RPMI7951 (cell line): ENCODE results near the gene ADAM12. TPM values are rescaled to one million over a fixed set of nuclear protein-coding genes. Genes with fewer than 3 reads are reported as not detected.
"Not testable (repeated sequence)": the region's sequence is repeated elsewhere in the genome, so short reads cannot be mapped to it uniquely, and the experiment has no call there.

Experiments used
- DNase-seq: peaks from one replicate; pipeline ENCODE4 v3.0.0-alpha.2; 2012; ENCODE audit warnings: low read depth
- total RNA-seq: library from RNA; depleted of rRNA; stranded (reverse); fragments of >200 nt; shearing (Covaris generic); gene quantifications from 2 replicates; pipeline ENCODE4 v1.2.3, GENCODE V29; 2014

Gene ADAM12
- total RNA-seq, 1 experiment from 2014 or later: 34.8 TPM

DNA sequence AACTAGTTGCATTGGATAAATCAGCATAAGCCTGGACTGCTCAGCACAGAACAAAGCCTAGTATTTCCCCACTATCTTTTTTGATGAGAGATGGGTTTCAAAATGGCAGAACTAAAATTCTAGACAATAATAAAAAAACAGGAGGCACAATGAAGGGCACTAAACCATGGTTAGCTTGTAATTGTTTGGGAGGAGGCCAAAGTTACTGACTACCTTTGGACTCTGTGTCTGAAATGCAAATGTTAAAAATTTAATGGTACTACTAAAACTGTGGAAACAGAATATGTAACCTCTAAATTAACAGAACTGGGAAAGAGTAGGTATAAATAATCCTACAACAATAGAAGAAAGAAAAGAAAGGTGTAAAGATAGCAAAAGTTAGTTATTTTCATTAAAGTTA, 13.0 kb downstream of the ADAM12 start:
- no peak for DNase-seq

DNA sequence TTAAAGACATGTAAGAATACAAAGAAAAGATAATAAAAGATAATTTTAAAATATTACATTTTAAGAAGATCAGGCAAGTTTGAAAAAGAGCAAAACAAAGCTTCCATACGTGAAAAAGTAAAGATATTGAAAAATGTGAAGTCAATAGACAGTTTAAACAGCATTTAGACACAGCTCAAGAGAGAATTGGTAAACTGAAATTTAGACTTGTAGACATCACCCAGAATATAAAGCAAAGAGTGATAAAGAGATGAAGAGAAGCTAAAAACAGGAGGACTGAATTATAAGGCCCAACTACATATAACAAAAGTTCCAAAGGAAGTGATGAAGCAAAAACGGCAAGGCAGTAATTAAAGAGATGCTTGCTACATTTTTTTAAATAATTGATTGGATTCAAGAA, 13.8 kb downstream of the ADAM12 start:
- DNase-seq: no peak

DNA sequence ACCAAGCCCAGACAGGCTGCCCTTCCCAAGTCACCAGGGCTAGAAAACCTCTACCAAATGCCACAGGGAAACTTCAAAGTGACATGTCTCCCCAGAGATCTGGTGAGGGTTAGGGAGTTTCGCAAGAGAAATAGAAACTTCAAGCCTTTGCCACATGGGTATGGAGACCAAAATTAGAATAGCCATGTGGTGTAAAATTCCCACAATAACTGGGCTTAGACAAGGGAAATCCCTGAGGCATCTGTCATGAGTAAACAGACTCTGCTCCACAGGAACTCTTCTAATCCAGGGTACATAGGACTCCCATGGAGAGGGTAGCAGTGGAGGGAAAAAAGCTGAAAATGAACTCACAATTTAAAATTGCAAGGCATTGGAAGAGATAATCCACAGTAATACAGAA, 14.3 kb downstream of the ADAM12 start:
- DNase-seq: peak; percentile 92

DNA sequence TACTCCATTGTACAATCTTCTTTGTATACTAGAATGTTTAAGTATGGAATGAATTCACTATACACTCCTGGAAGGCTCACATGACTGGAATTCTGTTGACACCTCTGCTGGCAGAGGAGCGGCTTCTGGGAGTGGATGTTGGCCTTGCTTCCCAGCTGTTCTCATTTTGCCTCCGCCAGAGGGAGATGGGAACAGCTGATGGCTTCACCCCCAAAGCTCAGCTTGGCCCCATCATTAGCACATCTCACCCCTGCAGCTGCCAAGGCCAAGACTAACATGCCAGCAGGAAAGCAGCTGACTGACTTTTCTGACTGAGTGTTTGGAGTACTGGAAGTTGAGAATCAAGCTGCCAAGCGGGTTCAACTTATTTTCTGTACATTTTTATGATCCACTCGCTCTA, 15.1 kb downstream of the ADAM12 start:
- no peak for DNase-seq

DNA sequence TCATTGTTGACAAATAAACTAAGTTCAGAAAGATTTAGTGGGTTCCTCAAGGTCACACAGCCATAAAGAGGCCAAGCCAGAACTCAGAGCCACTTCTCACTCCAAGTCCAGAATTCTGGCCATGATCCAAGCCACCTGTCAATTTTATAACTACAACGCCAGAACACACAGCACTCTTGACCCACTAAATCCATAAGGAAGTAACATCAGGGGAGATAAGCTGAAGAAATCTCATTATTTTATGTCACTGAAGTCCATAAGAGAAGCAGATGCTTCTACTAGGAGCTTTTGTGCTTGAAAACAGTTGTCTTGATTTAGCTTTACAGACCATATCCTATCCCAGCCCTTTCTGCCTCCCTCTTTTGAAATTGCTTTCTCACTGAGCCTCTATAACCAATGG, 15.9 kb downstream of the ADAM12 start:
- DNase-seq: no peak

DNA sequence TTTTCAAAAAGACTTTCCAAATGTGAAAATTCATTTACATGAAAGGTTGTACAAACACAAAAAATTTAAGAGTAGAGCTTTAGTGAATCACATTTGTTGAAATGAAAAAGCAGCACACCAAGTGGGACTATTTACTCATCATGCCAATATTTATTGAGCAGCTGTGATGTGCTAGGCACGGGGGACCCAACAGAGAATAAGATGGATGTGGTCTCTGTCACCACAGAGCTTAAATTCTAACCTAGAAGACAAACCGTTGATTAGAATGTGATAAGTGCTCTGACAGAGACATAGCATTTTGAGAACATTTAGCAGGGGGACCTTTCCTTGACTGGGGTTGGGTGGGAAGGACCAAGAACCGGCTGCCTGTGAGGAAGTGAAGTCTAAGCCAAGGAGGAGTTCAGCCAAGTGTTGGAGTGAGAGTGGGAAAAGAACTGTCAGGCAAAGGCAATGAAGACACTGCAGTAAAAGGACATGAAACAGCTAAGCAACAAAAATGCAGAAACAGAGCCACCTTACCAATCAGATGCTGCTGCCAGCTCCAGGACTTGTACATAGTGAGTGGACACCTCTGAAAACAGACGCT, 19.1 kb downstream of the ADAM12 start:
- no peak for DNase-seq

DNA sequence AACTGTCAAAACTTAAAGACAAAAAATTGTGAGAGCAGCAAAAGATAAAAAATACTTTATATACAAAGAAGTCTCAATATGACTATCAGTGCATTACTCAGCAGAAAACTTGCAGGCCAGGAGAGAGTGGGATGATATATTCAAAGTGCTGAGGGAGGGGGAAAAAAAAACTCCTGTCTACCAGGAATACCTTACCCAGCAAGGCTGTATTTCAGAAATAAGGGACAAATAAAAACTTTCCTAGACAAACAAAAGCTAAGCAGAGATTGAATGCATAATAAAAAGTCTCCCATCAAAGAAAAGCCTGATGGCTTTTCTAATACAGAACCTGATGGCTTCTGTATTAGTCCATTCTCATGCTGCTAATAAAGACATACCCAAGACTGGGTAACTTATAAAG, 31.1 kb downstream of the ADAM12 start:
- no peak for DNase-seq

DNA sequence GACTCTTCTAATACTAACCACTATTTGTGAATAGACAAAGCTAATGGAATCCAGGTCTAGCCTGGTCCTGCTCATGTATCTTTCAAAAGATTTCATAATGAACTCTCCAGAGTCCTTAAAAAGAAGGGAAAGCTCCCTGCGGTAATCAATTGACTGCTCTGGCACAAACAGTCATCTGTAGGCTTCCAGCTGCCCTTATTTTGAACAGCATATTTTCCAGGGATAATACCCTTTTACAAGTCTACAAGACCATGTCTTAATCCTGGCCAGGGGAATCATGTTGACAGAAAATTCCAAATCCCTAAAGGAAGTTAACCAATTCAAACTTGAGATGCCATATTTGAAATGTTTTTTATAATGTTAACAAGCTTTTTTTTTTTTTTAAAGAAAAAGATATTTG, 34.6 kb downstream of the ADAM12 start:
- no peak for DNase-seq

DNA sequence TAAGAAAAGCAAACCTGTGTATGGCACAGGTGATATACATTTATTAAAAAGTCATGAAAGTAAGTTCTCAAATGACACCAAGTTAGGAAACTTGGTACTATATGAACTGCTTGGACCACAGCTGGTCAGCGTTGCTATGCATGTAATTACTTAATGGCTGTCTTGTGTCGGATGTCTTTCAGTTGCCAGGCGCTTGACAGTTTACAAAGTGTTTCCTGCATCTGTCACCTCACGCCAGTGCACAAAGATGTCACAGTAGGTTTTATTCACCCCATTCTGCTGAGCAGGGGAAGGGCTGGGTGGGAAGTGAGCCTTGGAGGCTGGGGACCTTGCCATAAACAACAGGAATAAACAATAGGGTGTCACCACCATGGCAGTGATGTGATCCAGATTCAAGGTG, 35.8 kb downstream of the ADAM12 start:
- no peak for DNase-seq

DNA sequence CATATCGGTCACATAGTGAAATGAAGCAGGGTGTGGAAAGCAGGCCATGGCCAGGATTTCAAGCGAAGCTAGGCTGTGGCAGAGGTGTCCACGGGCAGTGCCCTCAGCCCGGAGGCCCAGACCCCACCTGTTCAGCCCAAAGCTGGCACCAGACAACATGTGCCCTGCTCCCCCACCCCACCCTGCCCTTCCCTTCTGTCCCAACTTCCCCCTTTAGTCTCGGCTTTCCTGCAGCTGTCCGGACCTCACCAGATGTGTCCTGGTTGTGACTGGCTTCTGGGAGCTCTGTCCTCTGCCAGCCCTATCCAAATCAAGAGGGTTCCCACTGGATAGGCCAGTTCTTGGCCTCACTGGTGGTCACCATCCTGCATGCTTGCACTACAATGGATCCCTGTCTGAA, 37.3 kb downstream of the ADAM12 start:
- DNase-seq: no peak

DNA sequence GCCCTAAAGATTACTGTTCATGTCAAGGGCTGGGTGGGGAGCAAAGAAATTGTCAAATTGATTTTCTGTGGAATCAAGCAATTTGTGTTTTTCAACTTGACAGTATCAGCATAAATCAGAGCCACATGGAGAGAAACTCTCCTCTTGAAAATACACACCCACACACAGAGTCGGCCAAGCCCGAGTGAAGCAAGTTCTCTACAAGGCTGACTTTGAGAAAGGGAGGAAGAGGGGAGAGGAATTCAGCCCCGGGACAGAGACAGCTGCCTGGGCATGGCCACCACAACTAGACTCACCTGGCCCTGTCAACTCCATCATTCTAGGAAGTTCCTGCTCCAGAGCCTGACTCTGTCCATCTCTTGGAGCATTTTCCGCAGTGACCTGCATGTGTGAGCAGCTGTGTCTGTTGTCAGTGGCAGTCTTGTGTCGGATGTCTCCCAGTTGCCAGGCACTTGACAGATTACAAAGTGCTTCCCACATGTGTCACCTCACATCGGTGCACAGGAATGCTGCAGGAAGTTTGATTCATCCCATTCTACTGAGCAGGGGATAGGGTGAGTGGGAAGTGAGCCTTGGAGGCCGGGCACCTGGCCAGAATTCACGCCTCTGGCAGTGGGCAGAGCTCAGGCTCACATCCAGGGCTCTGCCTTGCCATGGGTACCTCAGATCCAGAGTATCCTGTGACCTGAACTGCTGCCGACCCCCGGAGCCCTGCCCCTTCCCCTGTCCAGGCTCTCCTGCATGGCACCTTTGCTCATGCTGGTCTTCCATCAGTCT, 37.9 kb downstream of the ADAM12 start:
- peak; percentile 97 for DNase-seq

DNA sequence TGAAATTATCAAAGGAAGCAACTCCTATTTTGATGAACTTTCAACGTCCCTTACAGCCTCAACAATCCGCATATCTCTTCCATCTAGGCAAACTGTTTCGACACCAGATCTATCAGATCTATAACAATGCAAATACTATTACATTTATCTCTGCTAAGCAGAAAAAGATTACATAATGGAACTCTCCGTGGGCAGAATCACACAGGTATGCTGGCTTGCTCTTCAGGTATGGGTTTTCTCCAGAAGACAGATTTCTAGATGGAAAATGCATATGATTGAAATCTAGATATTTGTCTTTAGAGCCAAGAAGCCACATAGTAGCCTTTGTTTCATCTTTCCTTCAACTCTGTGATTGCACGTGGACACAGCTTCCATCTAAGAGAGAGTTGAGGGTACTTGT, 38.6 kb downstream of the ADAM12 start:
- no peak for DNase-seq

DNA sequence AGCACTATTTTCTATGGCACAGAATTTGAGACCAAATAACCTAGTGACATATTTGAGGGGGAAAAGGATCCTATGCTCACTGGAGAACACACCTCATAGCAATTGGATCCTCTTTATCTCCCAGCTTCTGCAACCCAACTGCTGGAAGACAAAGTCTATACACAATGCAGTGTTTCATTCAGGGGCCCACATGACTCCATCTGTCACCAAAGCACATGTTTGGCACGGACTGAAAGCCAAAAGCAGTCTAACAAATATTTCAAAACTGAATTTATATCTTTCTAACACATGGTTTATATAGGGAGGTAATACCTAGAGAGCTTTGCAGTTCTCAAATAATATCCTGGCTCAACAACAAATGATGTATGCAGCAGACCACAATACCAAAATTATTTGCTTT, 39.2 kb downstream of the ADAM12 start:
- no peak for DNase-seq

DNA sequence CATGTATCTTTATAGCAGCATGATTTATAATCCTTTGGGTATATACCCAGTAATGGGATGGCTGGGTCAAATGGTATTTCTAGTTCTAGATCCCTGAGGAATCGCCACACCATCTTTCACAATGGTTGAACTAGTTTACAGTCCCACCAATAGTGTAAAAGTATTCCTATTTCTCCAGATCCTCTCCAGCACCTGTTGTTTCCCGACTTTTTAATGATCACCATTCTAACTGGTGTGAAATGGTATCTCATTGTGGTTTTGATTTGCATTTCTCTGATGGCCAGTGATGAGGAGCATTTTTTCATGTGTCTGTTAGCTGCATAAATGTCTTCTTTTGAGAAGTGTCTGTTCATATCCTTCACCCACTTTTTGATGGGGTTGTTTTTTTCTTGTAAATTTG, 44.8 kb downstream of the ADAM12 start:
- DNase-seq: not testable (repeated sequence)

DNA sequence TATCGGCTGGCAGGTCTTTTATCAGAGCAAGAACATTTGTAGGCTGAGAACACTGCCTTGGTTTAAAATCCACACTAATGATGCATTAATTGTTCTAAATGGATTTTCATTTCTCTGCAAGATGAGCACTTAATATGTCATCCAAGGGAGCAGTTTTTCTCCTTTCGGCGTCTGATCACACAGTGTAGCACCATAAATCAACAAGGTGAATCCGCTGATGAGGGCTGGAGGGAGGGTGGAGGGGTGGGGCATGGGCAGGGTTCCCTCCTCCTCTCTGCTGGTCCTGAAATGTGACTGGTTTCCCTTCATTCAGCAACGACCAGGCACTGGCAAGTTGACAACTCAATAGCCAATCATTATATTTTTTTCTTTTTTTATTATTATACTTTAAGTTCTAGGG, 45.6 kb downstream of the ADAM12 start:
- DNase-seq: no peak

DNA sequence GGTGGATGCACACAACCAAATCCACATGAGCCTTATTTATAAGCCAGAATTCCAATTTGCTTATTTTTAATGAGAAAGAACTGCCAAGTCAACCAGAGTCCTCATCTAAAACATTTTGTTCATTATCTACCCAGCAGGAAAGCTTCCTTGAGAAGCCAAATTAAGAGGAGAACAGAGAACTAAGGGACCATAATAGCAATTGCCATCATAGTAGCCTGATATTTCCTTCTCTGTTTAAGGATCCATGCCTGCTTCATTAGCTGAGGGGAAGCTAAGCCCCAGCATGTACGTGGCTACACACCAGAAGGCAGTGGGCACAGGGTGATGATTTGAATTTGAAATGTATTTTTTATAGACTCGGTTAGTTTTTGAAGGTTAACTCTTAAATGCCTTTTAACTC, 46.8 kb downstream of the ADAM12 start:
- no peak for DNase-seq

DNA sequence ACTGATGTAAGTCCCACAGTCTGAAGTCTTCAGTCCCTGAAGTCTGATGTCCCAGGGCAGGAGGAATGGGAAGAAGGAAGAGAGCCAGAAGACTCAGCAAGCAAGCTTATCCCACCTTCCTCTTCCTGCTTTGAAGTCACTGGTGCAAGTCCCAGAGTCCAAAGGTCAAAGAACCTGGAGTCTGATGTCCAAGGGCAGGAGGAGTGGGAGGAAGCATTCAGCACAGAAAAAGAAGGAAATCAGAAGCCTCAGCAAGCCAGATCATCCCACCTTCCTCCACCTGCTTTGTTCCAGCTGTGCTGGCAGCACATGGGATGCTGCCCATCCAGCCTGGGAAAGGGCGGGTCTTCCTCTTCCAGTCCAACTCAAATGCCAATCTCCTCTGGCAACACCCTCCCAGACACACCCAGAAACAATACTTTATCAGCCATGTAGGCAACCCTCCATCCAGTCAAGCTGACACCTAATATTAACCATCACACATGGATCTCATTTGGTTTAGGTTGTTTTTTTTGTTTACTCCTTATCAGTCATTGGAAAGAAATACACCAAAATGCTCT, 50.9 kb downstream of the ADAM12 start:
- DNase-seq: no peak

DNA sequence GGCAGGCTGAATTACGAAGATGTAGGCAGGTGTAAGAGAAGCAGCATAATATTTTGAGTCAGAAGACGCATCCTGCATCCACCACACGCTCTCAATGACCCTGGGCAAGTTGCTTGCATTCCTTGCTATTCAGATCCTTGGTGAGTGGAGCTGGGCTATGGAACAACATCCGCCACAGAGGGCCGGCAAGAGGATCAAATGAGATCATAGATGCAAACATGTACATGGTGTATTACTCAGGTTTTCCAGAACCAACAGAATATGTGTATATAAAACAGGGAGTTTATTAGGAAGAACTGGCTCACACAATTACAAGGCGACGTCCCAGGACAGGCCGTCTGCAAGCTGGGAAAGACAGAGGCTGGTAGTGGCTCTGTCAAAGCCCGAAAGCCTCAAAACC, 51.5 kb downstream of the ADAM12 start:
- DNase-seq: no peak

DNA sequence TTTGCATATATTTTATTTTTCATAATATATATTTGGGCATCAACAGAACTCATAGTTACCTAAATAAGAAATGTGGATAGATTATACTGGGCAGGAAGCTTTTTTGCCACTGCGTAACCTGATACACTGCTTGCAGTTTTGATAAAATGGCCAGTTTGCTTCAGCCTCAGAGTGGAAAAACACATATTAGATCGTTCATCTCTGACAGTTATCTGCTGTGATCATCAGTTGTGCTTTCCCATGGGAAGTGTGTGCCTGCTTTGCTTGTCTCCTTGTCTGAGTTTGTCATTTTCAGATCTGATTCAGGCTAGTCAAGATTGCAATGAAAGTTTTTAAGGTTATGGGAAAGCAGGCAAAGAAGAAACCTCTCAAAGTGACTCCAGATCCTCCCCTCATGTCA, 54.0 kb downstream of the ADAM12 start:
- no peak for DNase-seq

DNA sequence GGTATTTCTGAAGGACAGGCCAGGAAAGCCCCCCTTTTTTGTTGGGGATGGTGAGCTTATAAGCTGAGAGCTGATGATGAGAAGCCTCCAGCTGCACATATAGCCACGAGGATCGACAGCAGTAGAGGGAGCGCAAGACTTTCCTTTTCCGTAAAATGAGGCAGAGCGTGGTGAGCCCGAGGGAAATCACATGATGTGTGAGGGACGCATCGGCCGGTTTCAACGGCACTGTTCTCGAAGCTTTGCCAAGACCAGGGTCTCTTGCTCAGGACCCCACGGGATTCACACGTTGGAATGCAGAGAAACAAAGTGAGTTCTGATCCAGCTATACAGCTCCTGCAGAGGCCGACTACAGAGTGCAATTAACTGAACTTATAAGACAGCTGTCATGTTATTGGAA, 55.7 kb downstream of the ADAM12 start:
- DNase-seq: no peak

DNA sequence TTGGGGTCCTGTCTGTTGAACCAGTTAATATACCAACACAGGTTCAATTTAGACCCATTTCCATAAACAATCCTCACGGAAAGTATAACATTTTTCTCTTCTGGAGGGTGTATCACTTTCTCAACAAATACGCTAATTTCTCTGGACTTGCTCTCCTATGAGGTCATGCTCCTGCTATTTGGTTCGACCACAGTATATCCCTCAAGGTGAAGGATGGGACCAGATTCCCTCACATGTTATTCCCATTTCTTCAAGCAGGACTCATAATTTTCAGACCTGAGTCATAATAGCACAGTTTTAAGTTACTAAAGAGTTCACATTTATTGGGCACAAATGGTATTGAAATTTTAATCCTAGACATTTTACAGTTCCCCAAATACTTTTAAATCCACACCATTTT, 57.2 kb downstream of the ADAM12 start:
- peak; percentile 77 for DNase-seq

DNA sequence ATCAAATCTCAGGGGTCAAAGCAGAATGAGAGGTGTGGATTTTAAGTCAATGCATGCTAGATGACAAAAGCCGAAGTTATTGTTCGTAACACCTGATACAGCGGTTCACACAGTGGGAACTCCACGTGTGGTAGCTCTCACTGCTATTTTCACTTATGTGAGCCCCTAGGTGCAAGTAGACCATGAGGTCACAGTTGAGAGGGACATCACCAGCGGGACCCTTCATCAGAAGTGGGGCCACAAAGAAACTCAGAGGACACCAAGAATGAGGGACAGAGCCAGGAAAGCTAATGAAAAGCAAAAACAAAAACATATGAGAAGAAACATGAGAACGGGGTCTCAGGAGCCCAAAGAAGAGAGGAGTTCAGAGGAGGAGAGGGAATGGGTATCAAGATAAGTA, 63.5 kb downstream of the ADAM12 start:
- no peak for DNase-seq

DNA sequence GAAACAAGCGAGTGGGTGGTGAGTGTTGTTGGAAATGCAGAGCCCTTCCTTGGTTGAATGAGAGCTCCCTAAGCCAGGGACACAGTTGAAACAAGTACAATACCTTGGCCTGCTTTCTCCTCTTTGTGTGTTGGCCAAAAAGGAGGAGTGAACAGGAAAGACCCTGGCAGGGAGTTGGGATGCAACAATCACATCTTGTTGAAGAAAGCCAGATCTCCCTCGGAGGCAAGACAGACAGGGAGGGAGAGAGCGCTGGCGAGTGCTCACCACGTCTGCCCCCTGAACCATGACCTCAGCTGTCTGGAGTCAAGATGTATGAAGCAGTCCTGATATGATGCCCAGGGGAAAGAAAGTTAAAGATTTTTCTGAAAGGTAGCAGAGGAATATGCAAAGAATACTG, 66.8 kb downstream of the ADAM12 start:
- DNase-seq: no peak

DNA sequence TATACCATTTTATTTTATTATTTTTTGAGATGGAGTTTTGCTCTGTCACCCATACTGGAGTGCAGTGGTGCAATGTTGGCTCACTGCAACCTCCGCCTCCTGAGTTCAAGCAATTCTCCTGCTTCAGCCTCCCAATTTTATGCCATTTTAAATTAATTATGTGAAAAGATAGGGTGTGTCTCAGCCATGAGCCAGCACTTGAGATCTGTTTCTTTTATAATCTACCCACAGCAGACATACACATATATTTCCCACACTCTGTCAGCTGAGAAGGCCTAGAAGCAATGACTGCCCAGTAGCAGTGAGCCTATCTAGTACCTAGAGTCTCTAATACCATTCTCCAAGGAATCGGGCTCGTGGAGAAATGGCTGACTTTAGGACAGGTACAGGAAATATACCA, 70.5 kb downstream of the ADAM12 start:
- no peak for DNase-seq
